IPS DF 6.9 (cell line): ENCODE data around the gene HTR1A.
A peak's percentile ranks its signal among the peaks of the same experiment; 100 is the strongest.

Experiments used
- DNase-seq: peaks from one replicate; pipeline ENCODE4 v3.0.0-alpha.2; 2013; ENCODE audit warnings: low read depth, low spot score
- H3K27ac ChIP-seq: one replicate; pipeline ENCODE4 v1.5.1; 2013; ENCODE audit warnings: low read length, control low read depth
- H3K27me3 ChIP-seq: 2 replicates; pipeline ENCODE4 v1.6.1; 2013; ENCODE audit warnings: mild to moderate bottlenecking, low read length; ENCODE audit not compliant: control insufficient read depth, insufficient read depth
- H3K36me3 ChIP-seq: 2 replicates; pipeline ENCODE4 v1.6.1; 2013; ENCODE audit warnings: low read length; ENCODE audit not compliant: control insufficient read depth, insufficient read depth
- H3K4me1 ChIP-seq: 2 replicates; pipeline ENCODE4 v1.6.1; 2013; ENCODE audit warnings: low read length; ENCODE audit not compliant: control insufficient read depth, insufficient read depth
- H3K4me3 ChIP-seq: 2 replicates; pipeline ENCODE4 v1.5.1; 2013; ENCODE audit warnings: mild to moderate bottlenecking, low read length
- H3K9me3 ChIP-seq: 2 replicates; pipeline ENCODE4 v1.6.1; 2013; ENCODE audit warnings: low read length, inconsistent platforms; ENCODE audit not compliant: control insufficient read depth, insufficient read depth
- WGBS: extraction: QIAGEN DNeasy Blood & Tissue Kit; methylation state at CpG from one replicate; pipeline ENCODE4 v1.1.7; 2013; ENCODE audit warnings: mixed read lengths, missing lambda C conversion rate; ENCODE audit not compliant: insufficient read length, insufficient coverage; 5-methylcytosine and 5-hydroxymethylcytosine counted together

HTR1A gene

DNA sequence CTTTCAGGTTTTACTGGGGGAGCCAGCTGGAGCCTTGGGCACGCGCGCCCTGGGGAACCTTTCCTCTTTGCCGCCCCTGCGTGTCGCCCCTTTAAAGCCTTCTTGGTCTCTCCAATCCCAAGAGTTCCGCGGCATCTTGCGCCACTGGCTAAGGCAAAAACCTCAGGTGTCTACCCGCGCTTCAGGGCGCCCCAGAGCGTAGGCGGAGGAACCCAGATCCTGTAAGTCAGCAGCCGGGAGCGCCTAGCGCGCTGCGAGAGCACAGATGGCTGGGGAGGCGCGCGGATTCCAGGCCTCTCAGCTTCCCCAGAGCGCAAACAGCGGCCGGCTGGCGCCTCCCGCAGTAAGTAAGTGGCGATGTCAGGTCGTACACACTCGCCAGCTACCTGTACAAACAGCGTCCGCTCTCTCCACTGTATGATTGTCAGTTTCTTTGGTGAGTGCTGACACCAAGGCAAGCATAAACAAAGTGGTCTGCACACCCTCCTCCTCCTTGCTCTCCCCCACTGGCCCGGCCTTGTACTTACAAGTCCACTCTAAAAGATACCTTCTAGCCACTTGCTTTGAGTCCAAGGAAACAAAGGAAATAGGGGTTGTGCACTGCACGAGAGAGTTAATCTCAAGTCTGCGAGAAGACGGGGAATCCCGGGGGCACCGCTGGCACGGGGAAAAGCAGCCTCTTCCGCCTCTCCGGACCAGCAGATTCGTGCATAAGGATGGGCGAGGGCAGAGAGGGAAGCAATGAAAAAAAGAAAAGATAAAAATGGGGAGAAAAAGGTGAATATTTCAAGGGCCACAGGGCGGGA, 2.9 kb downstream of the HTR1A start:
- Histone ChIP-seq H3K4me3 (peak overlapping the region; percentile 38; the same call in 1 of the 2 replicates), H3K27me3 (peaks cover 3% of the 10 kb centered on the region; the same call in 1 of the 2 replicates), H3K36me3 (no peaks in the 10 kb centered on the region), H3K9me3 (no peaks in the 10 kb centered on the region), H3K27ac (no peak overlapping the region), H3K4me1 (peaks cover 6% of the 10 kb centered on the region)
- DNase-seq = peak; percentile 81
- no CpG with 5 or more reads among the region's 44 CpGs for WGBS

DNA sequence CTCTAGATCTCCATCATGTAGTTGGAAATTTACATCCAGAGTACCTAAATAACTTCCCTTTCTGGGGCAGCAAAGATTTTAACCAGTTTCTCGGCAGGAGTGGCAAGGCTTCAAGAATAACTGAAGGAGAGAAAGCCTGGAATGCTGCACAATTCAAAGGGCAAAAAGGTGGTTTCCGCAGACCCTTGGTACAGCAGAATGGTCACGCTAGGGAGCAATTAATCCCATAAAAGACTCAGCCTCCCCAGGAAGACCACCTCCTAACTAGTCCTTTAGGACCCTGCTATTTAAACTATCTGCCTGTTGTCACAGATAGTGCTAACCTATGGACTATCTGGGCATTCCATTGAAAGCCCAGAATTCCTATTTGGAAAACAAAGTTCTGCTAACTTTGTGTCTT, 3.6 kb downstream of the HTR1A start:
- Histone ChIP-seq H3K27me3 (peaks cover 3% of the 10 kb centered on the region; the same call in 1 of the 2 replicates), H3K27ac (no peak overlapping the region), H3K9me3 (no peaks in the 10 kb centered on the region), H3K36me3 (no peaks in the 10 kb centered on the region), H3K4me3 (peak overlapping the region; percentile 38; the same call in 1 of the 2 replicates), H3K4me1 (peaks cover 6% of the 10 kb centered on the region)
- DNase-seq = no peak
- WGBS = no CpG with 5 or more reads among the region's 3 CpGs

DNA sequence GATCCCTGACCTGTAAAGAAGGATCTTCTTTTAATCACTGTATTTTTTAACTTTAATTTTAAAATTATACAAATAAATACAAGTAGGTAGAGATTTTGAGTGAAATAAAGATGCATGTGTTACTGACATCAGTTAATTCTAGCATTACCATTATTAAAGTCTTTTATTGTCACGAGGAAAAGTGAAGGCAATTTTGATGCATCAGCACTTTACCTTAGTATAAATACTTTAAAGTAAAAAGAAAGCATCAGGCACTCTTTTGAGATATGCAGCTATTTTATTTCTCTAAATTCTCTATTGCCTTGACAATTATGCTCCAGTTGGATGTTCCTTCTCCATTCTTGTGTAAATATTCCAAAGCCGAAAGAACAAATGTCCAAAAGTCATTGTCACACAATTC, 4.6 kb downstream of the HTR1A start:
- Histone ChIP-seq H3K4me3 (no peak overlapping the region), H3K27me3 (peaks cover 3% of the 10 kb centered on the region; the same call in 1 of the 2 replicates), H3K4me1 (peaks cover 6% of the 10 kb centered on the region), H3K36me3 (no peaks in the 10 kb centered on the region), H3K27ac (no peak overlapping the region), H3K9me3 (no peaks in the 10 kb centered on the region)
- no peak for DNase-seq
- WGBS = no CpG with 5 or more reads among the region's 2 CpGs

DNA sequence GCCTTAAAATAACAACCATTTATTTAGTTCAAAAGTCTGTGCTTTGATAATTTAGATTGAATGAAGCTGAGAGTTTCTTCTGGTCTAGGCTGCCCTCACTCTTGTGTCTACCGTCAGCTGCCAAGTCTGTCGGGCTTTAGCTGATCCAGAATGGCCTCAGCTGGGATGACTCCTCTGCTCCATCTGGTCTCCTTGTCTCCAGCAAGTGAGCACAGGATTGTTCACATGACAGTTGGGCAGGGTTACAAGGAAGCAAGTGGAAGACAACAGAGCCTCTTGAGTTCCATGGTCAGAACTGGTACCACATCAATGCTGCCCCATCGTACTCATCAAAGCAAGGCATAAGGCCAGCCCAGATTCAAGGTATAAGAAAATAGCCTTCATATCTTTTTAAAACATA, 9.0 kb downstream of the HTR1A start:
- H3K36me3 ChIP-seq = no peaks in the 10 kb centered on the region
- no peaks in the 10 kb centered on the region for H3K27me3 ChIP-seq
- no peak overlapping the region for H3K27ac ChIP-seq
- DNase-seq = no peak
- no CpG with 5 or more reads among the region's 3 CpGs for WGBS
- H3K4me1 ChIP-seq = no peaks in the 10 kb centered on the region; the same call in 1 of the 2 replicates
- H3K9me3 ChIP-seq = no peaks in the 10 kb centered on the region
- no peak overlapping the region for H3K4me3 ChIP-seq

DNA sequence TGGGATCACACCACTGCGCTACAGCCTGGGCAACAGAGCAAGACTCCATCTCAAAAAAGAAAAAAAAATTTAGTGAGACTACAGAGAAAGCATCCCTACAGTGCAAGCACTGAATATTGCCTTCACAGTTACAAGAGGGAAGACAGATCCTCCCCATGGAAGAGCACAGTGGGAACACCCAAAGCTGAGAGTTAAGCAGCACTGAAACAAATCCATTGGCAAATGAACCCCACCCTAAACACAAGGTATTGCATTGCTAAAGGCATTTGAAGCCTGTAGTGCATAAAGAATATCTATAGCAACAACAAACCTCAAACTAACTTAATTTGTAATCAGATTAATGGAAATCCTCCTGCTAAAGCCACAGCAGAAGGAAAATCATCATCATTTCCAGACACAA, 27.1 kb downstream of the HTR1A start:
- no peak for DNase-seq
- WGBS = no CpG with 5 or more reads among the region's 1 CpG

DNA sequence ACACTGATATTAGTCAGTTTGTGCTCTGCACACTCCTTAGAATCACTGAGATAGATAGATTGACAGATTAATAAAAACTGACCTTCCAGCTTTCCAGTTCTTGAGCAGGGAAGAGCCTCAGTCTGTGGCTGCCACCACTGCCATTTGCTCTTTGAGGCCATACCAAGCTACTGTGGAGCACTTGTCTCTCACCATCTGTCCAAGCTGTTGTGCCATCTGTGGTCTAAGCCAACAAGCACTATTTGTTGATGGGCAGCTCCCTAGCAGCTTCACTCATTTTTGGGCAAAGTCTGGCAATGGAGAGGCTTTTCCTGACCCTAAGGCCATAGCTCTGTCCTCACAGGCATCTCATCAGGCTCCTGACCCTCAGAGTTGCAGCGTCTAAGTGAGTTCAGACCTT, 30.4 kb downstream of the HTR1A start:
- H3K36me3 ChIP-seq = no peaks in the 10 kb centered on the region
- H3K27me3 ChIP-seq = no peaks in the 10 kb centered on the region
- H3K27ac ChIP-seq = no peak overlapping the region
- 0 out of 2 replicates have a peak, but pooled peaks cover 2% of the 10 kb centered on the region for H3K4me1 ChIP-seq
- H3K9me3 ChIP-seq = no peaks in the 10 kb centered on the region
- no peak overlapping the region for H3K4me3 ChIP-seq
- no peak for DNase-seq
- WGBS = no CpG with 5 or more reads among the region's 1 CpG

More for the DNA sequence above, 27.1 kb downstream of the HTR1A start:
- H3K27me3 ChIP-seq = no peaks in the 10 kb centered on the region
- H3K9me3 ChIP-seq = no peaks in the 10 kb centered on the region
- H3K4me3 ChIP-seq = no peak overlapping the region
- H3K4me1 ChIP-seq = 0 out of 2 replicates have a peak, but pooled peaks cover 2% of the 10 kb centered on the region
- H3K36me3 ChIP-seq = no peaks in the 10 kb centered on the region
- no peak overlapping the region for H3K27ac ChIP-seq

DNA sequence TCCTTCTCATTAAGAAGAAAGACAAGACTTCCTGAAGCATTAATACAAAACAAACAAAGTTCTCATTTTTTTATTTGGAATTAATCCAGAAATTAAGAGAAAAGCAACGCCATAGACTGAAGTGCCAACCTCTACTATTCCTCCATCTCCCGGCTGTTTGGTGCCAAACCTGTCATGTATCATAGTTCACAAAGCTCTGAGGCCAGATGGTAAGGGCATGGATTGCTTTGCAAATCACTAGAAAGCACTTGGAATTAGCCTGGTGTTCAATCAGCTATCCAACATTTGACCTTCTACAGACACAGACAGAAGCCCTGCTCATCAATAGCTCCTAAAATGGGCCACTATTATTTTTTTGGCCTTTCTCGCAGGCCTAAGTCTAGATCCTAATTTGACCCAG, 33.8 kb downstream of the HTR1A start:
- no peaks in the 10 kb centered on the region for H3K27me3 ChIP-seq
- no peaks in the 10 kb centered on the region for H3K36me3 ChIP-seq
- DNase-seq = no peak
- H3K4me1 ChIP-seq = 0 out of 2 replicates have a peak, but pooled peaks cover 2% of the 10 kb centered on the region
- H3K4me3 ChIP-seq = no peak overlapping the region
- WGBS = no CpG with 5 or more reads among the region's 3 CpGs
- no peak overlapping the region for H3K27ac ChIP-seq
- H3K9me3 ChIP-seq = no peaks in the 10 kb centered on the region

DNA sequence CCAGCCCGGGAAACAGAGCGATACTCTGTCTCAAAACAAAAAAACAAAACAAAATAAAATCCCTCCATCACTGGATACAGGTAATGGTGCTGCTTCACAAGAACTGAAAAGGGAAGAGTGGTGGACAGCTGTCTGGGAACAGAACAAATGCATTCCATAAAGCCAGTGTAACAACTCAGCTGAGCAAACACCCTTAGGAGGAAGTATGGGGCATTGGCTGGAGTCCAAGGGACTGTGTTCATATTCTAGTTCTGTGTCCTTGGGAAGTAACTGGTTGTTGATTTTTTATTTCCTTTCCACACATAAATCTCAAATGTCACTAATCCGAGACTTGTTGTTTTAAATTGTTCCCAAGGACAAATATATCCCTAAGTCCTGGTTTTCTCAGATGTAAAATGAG, 38.3 kb downstream of the HTR1A start:
- H3K36me3 ChIP-seq = no peaks in the 10 kb centered on the region
- DNase-seq = no peak

DNA sequence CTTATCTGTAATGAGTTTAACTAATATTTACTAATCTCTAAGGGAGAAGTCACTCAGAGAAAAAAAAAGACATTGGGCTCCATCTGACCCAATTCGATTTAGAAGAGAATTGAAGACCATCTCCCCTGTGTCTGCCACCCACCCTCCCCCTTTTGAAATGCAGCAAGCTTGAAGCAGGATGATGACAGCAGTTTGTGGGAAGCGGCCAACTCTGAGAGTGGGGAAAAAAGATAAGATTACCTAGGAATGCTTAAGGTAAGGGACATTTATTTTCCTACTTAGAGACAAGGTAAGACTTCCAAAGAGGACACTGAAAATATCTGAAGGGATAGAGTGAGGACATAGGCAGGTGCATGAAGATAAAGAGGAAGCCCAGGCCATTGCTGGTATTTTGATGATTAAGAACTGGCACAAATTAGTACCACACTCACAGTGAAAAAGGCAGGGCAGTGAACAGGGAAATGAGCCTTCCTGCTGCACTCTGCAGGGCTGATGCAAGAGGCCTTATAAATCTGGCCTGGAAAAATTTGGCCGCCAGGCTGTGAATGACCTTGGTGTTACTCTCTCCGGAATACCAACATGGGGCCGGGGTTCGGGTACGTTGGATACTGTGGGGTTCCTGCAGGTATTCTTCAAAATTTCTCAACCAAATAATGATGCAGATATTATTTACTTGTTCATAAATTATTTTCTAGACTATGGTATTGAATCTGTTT, 42.3 kb downstream of the HTR1A start:
- DNase-seq = no peak
- no CpG with 5 or more reads among the region's 7 CpGs for WGBS
- Histone ChIP-seq H3K4me1 (no peaks in the 10 kb centered on the region), H3K36me3 (no peaks in the 10 kb centered on the region), H3K27ac (no peak overlapping the region), H3K9me3 (no peaks in the 10 kb centered on the region), H3K27me3 (no peaks in the 10 kb centered on the region), H3K4me3 (no peak overlapping the region)

More for the DNA sequence above, 38.3 kb downstream of the HTR1A start:
- Histone ChIP-seq H3K9me3 (no peaks in the 10 kb centered on the region), H3K27me3 (no peaks in the 10 kb centered on the region), H3K4me3 (no peak overlapping the region), H3K27ac (no peak overlapping the region), H3K4me1 (no peaks in the 10 kb centered on the region)
- WGBS = no CpG with 5 or more reads among the region's 3 CpGs

DNA sequence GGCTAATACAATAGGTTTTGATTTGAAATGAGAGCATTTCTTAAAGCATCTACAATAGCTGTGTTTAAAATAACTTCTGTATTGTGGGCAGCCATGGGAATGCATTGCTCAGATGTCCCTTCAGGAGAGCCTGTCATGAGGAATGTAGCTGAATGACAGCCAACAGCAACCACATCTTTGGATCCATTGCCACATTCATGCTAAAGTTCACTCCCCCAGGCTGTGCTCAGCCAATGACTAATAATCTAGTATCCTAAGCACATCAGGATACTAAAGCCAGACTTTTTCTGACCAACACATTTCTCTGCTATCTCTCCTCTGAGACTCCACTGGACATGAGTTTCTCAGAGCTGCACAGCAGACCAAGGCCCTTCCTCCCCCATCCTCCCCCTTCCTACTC, 45.5 kb downstream of the HTR1A start:
- no peak for DNase-seq

More for the DNA sequence above, 45.5 kb downstream of the HTR1A start:
- no peaks in the 10 kb centered on the region for H3K36me3 ChIP-seq
- H3K27ac ChIP-seq = no peak overlapping the region
- no peaks in the 10 kb centered on the region for H3K9me3 ChIP-seq
- no peaks in the 10 kb centered on the region for H3K27me3 ChIP-seq
- no peak overlapping the region for H3K4me3 ChIP-seq
- no peaks in the 10 kb centered on the region for H3K4me1 ChIP-seq
